Breast epithelium (tissue), 3 donors: ENCODE results near the gene CPLANE2.

Source experiments
- CTCF ChIP-seq, 3 donors: fragments of 450-650 bp; IDR thresholded peaks; one replicate each; pipeline ENCODE4 v1.5.1; 2016 to 2017; ENCODE audit warnings: antibody characterized with exemption in 3 of 3, mild to moderate bottlenecking in 3 of 3, moderate library complexity in 3 of 3
- POLR2A ChIP-seq: fragments of 450-650 bp; IDR thresholded peaks from one replicate; pipeline ENCODE4 v1.6.1; 2016; ENCODE audit warnings: antibody characterized with exemption, mild to moderate bottlenecking, moderate library complexity

GRCh38 chr1:16209847-16210407, 27.1 kb downstream of the CPLANE2 start:
- TF ChIP-seq POLR2A: no peak
- TF ChIP-seq CTCF (IDR thresholded peaks at IDR 0.05): no peak
